Stimulated activated CD4-positive, alpha-beta T cell treated with anti-CD3 and anti-CD28 coated beads, Interleukin-12 subunit alpha, Interleukin-12 subunit beta, amount 100 ng/mL, for 48 hours (primary cell): ENCODE data around the gene KCNJ12.
"Not testable (repeated sequence)": the region's sequence is repeated elsewhere in the genome, so short reads cannot be mapped to it uniquely, and the experiment has no call there.

ENCODE experiments used
- DNase-seq, 3 donors: peaks; one replicate each; pipeline ENCODE4 v3.0.0-alpha.2; 2020; ENCODE audit warnings: low read depth in 2 of 3, low spot score in 1 of 3

Gene KCNJ12

DNA sequence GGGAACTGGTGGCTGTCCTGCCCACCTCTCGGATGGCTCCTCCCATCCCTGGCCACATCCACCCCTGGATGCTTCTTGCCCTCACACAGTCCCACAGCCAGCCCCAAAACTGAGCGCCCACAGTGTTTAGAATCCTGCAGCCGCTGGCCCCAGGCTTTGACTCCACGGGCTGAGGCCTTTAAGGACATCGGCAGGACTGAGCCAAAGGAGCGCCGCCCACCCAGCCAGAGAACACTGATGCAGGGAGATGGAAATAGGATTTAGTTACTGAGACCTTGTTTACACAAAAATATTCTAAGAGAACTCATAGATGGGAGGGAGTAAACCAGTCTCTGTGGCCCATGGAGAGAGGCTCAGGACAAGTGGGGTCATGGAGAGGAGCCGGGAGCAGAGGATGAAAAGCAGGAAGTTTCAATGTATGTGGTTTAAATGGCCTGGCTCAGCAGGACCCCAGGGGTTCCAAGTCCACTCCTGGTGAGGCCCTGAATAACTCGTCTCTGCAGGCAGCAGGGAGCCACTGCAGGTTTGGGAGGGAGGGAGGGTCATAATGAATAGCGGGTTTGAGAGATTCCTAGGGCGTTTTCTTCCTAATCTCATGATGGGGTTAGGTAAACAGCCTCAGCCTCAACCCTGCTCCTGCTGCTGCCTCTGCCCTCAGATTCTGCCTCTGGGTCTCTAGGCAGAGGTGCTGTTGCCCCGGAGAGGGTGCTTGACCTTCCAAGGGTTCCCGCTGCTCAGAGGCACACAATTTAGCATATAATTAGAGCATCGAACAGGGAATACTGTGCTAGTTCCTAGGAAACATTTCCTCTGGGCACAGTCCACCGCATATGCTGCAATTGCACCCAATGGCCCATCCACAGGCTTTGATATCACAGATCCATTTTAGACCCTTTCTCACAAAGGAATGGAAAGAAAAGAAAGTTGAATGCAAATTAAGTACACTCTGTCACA is 61.0 kb downstream of the KCNJ12 start:
- DNase-seq, result not testable (repeated sequence)

DNA sequence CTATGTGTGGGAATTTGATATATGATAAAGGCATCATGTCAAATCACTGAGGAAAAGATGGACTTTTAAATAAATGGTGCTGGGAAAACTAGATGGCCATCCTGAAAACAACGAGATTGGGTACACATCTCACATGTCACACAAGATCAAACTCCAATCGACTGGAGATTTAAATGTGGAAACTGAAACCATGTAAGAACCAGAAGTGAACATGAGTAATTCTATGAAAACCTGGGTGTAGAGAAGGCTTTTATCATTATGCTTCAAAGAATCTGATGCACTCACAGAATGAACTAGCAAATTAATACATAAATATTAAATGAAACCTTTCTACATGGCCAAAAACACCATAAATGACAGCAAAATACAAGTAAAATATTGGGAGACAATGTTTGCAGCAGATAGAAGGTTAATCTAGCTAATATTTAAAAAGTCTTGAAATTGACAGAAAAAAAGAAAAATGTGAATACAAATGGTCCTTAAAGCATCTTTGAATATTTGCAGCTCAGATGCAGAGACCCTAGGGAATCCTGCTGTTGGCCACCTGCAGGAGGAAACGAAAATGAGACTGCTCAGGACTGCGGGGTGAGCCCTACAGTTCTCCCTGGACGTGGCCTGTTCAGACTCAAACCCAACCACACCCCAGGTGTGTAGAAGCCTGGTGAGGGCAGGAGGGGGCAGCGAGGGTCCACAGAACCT is 62.3 kb downstream of the KCNJ12 start:
- DNase-seq, result not testable (repeated sequence)

DNA sequence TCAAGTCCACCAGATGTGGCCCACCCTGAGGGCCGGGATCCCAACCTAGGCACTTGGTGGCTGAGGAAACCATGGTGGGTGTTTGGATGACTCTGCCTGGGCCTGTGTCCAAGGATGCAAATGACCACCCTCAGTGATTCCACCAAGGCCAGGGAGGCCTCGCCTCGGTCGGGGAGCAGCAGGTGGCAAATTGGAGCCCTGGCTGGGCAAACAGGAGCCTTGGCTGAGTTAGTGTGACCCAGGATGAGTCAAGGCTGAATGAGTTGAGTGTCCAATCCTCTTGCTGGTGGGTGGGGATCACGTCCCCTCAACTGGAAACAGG is 62.8 kb downstream of the KCNJ12 start:
- DNase-seq, result not testable (repeated sequence)

DNA sequence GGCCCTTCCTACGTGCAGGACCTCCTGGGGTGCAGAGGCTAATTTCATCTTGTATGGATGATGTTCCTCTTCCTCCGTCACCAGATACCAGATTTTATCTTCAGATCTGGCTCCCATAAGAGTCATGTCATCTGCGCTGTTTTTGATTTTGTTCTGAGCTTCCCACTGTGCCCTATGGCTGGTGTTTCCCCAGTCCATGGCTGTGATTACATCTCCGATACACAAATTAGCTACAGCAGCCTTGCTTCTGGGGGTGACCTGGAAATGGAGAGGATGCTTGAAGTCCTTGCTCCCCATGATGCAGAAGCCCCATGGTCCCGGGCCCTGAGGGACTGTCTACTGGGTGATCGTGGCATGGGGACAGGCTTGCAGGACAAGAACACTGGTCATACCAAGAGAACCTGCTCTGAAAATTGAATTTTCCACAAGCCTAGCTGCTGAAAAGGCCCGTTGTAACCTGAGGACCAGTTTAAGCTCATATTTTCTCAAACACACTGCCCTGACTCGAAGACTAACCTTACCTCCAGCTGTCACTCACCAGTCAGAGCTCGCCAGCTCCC is 69.0 kb downstream of the KCNJ12 start:
- DNase-seq, result no peak

DNA sequence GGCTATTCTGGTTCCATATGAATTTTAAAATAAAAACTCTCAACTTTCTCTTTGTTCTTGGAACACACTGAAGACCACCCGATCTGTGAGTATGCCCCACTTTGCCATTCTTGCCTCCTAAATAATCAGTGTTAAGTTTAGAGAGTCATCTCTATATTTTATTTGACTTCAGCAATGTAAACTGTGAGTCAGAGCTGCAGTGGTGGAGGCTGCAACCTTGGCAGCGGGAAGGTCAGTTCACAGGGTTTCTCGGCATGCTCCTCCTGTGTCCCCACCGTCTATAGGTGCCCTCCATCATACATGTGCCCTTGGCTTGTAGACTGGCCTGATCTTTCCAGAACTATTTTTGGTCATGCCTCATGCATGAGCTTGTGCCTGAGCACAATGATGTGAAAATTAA is 71.4 kb downstream of the KCNJ12 start:
- not testable (repeated sequence) for DNase-seq

DNA sequence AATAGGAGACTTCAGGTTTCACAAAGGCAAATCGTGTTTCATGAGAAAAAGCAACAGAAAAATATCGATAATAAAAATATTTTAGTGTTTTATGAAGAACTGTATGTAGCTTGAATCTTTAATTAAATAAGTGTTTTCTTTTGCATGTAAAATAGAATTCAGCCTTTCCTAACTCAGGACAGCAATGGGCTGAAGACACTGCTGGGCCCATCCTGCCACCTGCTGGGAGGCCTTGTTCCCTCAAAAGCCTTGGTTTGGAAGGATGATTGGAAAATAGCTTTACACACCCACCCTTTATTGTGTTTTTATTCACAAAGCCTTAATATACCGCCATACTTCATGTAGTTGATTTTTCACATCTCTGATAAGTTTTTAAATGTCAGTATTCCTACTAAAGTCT is 73.7 kb downstream of the KCNJ12 start:
- DNase-seq, result not testable (repeated sequence)

DNA sequence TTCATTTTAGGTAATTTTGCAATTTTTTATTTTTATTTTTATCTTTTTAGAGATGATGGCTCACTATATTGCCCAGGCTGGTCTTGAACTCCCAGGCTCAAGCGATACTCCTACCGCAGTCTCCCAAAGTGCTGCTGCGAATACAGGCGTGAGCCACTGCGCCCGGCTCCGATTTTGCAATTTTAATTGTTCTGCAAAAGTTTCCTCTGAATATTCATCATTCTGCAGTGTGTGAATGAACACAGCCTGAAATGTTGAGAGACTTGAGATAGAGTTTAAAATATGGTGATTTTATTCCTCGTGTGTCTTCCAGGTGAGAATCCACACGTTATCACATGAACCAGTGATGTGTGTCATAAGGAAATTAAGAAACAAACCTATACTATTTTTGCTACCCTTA is 75.8 kb downstream of the KCNJ12 start:
- no peak for DNase-seq

DNA sequence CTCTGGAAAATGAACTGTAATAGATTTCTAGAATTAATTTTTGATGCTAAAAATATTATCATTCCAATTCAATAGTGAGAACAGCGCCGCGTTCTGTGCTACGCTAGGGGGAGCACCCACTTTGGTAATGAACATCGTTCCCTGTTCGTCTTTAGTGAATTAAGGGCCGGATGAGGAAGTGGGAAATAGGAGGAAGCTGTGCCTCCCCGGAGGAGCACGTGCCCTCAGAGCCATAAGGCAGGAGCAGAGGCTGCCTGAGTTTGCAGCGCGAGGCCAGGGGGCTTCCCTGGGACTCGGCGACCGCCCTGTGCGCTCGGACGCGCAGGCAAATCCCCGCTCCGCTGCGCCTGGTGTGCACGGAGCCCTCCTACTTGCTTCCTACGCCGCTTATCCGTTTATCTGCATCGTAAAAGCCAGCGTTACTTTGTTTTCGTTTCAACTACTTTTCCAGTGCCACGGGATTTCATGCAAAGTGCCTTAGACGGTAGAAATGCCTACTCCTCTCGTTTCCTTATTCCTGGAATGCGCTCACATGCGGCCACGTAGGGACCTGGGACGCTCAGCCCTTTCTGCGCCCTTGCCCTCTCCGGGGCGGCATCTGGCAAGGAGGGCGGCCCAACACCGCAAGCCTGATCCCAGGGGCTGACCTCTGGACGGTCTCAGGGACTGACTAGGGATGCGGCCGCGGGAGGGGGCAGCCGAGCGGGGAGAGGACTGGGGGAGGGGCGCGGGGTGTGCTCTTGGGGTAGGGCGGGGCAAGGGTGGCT is 76.4 kb downstream of the KCNJ12 start:
- peak in 1 of 3 donors; percentile 20 for DNase-seq

DNA sequence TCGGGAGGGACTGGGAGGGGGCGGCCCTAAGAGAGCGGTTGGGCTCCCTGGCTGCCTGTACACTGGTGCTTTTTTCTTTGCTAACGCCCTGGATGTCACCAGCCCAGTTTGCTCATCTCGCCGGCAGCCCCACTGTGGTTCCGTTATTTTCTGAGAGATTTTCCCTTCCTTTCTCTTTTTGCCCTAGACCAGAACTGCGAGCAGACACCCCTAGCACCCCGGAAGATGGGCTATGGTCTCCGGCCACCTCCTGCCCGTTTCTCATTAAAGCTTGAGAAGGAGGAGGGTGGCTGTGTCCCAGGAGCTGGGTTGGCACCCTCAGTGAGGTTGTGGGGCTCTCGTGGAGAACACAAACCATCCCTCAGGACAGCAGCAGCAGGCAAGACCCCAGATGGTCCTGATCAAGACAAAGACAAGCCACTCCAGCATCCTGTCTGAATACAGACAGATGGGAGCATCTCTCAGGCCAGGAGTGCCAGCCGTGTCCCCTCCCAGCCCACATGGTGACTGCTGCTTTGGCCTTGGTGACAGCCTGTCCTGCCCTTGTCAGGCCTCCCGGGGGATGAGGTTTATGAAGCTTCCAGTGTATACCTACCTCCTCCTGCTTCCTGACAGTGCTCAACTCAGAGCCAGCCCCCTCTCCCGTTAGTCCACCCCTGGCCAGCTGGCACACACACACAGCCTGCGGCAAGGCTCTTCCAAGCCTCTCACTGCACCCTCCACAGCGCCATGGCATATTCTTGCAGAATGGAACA is 77.2 kb downstream of the KCNJ12 start:
- DNase-seq, result no peak

DNA sequence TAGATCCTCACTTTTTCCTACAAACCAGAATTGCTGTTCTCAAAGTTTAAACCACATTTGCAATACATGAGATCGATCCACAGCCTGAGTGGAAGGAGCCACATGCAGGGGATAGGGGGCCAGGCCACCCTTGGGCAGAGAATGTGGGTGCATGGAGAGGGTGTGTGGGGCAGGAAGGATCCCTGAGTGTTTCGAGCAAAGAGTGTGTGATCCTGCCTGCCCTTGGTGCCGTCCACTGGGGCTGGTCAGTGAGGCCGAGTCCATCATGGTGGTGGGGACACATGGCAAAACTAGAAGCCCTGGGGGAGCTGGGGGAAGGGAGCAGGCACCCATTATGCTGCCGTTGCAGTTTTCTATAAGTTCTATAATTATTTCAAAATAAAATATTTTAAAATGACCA is 77.8 kb downstream of the KCNJ12 start:
- DNase-seq, result not testable (repeated sequence)

DNA sequence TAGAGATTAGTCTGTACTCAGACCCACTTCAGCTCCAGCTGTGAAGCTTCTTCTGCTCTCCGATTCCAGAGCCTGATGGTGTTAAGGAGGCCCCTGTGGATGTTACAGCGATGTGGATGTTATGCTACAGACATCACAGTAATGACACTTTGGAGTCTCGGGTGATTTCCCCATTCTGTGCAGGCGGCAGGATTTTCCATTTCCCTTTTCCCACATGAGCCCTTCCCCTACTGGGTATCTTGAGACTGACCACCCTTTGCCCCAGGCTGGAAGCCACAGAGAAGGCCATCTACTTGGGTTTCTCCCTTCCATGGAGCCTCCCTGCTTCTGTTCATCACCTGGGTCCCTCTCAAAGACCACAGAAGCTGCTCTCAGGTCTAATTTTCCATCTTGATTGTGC is 78.3 kb downstream of the KCNJ12 start:
- DNase-seq, result no peak

DNA sequence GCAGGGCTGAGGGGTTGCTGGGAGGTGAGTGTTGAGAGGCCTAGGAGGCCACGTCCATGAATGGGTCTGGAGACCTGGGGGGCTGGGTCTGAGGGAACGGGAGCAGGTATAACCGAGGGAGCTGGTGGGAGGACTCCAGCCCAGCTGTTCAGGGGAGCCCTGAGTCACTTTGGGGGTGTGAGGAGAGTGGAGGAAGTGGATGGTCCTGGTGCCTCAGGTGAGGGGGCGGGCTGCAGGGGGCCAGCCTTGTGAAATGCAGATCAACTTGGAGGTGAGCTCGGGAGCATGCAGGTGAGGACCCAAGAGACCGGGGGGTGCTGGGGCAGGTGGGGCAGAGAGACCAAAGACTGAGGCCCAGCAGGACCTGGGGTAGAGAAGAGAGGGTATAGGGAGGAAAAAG is 79.6 kb downstream of the KCNJ12 start:
- no peak for DNase-seq

DNA sequence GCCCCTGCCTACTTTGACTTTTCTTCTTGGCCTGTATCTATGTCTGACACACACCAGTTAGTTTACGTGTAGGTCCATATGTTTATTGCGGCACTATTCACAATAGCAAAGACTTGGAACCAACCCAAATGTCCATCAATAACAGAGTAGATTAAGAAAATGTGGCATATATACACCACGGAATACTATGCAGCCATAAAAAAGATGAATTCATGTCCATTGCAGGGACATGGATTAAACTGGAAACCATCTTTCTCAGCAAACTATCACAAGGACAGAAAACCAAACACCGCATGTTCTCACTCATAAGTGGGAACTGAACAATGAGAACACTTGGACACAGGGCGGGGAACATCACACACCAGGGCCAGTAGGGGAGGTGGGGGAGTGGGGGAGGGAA is 80.3 kb downstream of the KCNJ12 start:
- not testable (repeated sequence) for DNase-seq

DNA sequence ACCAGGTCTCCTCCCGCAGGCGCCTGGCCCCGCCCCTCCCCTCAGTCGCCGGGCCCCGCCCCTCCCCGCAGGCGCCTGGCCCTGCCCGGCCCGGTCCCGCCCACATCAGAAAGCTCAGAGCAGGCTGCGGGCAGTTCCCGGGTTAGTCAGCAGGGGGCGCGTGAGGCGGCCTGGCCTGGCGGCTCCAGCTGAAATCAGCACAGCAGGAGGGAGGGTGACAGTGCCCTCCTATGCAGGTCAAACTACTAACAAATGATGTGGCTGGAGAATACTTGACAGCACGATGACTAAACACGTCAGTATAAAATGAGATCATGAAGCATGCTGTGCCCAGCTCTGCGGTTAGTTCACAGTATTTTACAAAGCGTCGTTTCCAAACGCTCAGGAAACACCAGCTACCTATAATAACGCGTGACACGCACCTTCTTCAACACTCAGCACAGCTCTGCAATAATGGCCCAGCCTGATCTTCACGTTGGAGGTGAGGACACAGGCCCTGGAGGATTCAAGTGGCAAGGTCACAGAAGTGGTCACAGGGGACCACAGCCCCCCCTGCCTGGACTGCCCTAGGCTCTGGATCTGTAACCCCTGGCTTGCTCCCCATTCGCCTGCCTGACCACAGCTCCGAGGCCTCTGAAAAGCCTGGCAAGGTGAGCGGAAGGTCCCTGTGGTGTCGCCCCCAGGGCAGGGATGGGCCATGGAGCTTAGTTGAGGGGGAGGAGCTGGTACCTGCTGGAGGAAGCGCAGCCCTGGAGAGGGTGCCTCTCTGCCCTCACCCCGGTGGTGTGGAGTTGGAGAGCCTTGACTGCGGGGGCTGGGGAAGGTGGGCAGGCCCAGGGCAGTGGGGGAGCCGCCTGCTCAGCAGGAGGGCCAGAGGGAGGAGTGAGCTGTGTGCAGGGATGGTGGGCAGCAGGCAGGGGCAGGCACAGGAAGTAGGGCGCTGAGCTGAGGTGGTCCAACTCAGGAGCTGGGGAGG is 81.2 kb downstream of the KCNJ12 start:
- DNase-seq, result peak; percentile 90 to 98 (median 92)

DNA sequence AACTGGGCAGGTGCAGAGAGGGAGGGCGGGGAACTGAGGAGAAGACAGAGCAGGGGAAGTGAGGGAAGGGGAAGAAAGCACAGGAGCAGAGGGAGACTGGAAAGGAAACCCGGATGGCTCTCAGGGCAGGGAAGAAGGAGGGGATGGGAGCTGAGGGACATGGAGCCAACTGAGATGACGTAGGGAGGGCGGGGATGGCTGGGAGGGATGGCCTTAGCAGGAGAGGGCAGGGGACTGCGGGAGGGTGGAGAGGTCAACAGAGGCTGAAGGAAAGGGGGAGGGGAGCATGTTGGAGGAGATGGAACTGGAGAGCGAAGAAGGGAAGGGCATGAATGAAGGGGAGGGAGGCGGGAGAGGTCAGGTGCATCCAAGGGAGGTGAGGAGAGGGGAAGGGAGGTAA is 81.9 kb downstream of the KCNJ12 start:
- DNase-seq, result no peak

DNA sequence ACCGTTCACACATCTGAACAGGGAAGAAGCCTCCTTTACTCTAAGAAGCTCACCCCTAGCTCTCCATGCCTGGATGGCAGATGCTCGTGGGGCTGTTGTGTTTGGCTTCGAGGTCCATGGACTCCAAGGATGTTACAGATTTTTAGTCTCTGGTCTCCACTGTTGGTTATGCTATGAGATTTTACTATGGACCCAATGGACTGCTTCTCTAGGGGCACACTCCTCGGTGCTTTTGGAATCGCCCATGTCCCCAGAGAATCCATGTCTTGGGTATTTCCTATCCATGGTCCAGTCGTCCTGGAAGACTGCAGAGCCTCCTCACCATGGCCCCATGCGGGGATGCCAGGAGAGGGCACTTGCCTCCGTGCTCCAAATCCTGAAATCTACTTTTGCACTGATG is 83.4 kb downstream of the KCNJ12 start:
- DNase-seq, result no peak

DNA sequence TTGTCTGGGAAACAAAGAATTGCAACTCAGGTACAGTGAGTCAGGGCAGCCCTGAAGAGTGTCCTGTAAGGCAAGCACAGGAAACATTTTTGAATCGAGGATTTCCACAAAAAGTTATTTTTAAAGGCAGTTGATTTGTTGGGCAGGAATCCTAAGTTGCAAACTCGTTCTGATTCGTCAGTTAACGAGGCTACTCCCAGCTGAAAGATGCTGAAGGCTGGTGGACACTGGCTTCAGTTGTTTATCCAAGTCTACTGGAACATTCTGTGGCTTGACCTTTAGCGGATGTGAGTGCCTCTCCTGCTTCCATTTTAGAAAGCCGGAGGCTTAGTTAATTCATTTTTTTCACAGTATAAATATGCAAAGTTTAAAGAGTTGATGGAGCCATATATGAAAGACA is 84.2 kb downstream of the KCNJ12 start:
- DNase-seq, result no peak

DNA sequence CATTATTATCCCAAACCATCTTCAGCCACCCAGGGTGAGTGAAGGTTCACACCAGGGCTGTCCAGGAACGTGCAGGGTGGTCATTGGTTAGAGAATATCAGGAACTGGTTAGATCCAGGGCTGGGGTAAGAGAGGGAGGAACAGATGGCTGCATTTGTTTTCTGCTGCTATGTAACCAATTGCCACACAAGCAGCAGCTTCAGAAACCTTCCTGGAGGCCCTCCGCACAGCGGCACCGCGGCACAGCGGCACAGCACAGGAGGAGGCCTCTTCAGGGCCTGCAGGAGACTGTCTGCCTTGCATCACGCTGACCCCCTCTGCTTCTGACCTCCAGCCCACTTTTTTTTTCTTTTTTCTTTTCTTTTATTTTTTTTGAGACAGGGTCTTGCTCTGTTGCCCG is 86.1 kb downstream of the KCNJ12 start:
- no peak for DNase-seq

DNA sequence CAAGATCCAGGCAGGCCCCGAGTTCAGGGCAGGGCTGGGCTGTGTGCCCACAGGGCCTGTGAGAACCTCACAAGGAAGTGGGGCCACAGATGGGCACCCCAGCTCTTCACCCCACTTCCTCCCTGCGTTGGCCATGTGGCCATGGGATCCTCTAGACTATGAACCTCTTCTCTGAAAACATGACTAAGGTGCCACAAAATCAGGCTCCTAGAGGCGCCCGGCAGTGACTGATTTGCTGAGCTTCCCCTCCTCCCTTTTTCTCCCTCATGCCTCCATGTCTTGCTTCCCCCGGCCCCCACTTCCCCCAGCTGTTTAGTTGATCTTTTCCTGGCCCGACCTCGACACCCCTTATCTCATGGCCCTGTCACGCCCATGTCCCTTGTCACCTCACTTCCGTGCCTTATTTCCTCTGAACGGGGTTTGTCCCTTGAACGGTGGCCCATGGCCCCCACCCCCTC is 87.1 kb downstream of the KCNJ12 start:
- DNase-seq, result no peak
